Right lobe of liver (tissue), 6 donors: ENCODE data around the gene SAMHD1. TPM values are rescaled to one million over a fixed set of nuclear protein-coding genes. Genes with fewer than 3 reads are reported as not detected.

ENCODE experiments used
- ATAC-seq, 4 donors: fragments of 200-7000 bp; cut with Tn5 transposase; one replicate each; pipeline ENCODE4 v1.9.1; 2020; ENCODE audit warnings: mild to moderate bottlenecking in 4 of 4, moderate library complexity in 4 of 4
- DNase-seq, 3 donors: peaks; one replicate each; pipeline ENCODE4 v3.0.0-alpha.2; 2020
- H3K27ac ChIP-seq, 3 donors: fragments of 200-600 bp; one replicate each; pipeline ENCODE4 v1.8.0; 2022
- H3K27me3 ChIP-seq, 2 donors: fragments of 200-600 bp; one replicate each; pipeline ENCODE4 v1.8.0; 2022
- H3K36me3 ChIP-seq, 4 donors: fragments of 200-600 bp; sonication (generic) in 1 of 4; one replicate each; pipeline versions ENCODE4 v1.5.1 to v1.8.0; 2017 to 2022; ENCODE audit warnings: control low read depth in 1 of 4
- H3K4me1 ChIP-seq, 4 donors: fragments of 200-600 bp; sonication (generic) in 1 of 4; one replicate each; pipeline versions ENCODE4 v1.5.1 to v1.8.0; 2017 to 2022; ENCODE audit warnings: control low read depth in 1 of 4
- H3K4me3 ChIP-seq, 3 donors: fragments of 200-600 bp; one replicate each; pipeline ENCODE4 v1.8.0; 2022
- H3K9me3 ChIP-seq, 4 donors: fragments of 200-600 bp; sonication (generic) in 1 of 4; one replicate each; pipeline versions ENCODE4 v1.5.1 to v1.8.0; 2017 to 2022; ENCODE audit warnings: control low read depth in 1 of 4
- POLR2A ChIP-seq: fragments of 450-650 bp; IDR thresholded peaks from one replicate; pipeline ENCODE4 v1.6.1; 2017; ENCODE audit warnings: antibody characterized with exemption, mild to moderate bottlenecking
- WGBS: methylation state at CpG from one replicate; pipeline ENCODE4 v1.1.6; 2018; ENCODE audit warnings: low coverage, low lambda C conversion rate; ENCODE audit not compliant: insufficient coverage; ENCODE audit errors: missing lambda C conversion rate; 5-methylcytosine and 5-hydroxymethylcytosine counted together
- intact Hi-C, 2 donors: fragments of 100-400 bp; cut with DNase I; formaldehyde crosslinking; loops; one replicate each; pipeline versions ENCODE4 v1.11.2 to v1.14.1; 2022
- total RNA-seq, 6 experiments: library from RNA; depleted of rRNA in 2 of 6; stranded (reverse); fragments of >200 nt in 2 of 6; fragmentation: NEBNext Ultra II Directional in 3 of 6; extraction: Animal tissue kit (Norgen Biotek cat#: 25700) in 3 of 6; gene quantifications; one replicate each; pipeline versions ENCODE4 v1.1.0 to v1.2.4, GENCODE V29; 2016 to 2023
- TF ChIP-seq, protein P1 (sequence below), 4 donors: fragments of 200-600 bp in 3 of 4; fragments of 450-650 bp in 1 of 4; IDR thresholded peaks; one replicate each; pipeline versions ENCODE4 v1.5.1 to v1.8.0; 2016 to 2022; ENCODE audit warnings: antibody characterized with exemption in 4 of 4, mild to moderate bottlenecking in 2 of 4
- donor health status: DM: no; HTN: yes; CAD: no.
- donor health status: DM: no; HTN: no; CAD: no.
- donor health status: DM: no; HTN: no; CAD: no.
- donor health status: DM: no; HTN: yes; CAD: no.
- donor health status: DM: no; HTN: yes; CAD: no.

Gene SAMHD1
- total RNA-seq, 6 experiments from 2014 or later: 22.6 to 40.5 (median 30.7) TPM

- Histone ChIP-seq H3K4me3 (no peak overlapping the region), H3K4me1 (peaks cover 0 to 7% (median 0%) of the 10 kb centered on the region in 4 donors), H3K9me3 (no peaks in the 10 kb centered on the region), H3K36me3 (no peaks in the 10 kb centered on the region), H3K27me3 (peaks cover 0 to 7% of the 10 kb centered on the region in 2 donors), H3K27ac (no peak overlapping the region)
- no peak for ATAC-seq
- TF ChIP-seq, protein P1, sequence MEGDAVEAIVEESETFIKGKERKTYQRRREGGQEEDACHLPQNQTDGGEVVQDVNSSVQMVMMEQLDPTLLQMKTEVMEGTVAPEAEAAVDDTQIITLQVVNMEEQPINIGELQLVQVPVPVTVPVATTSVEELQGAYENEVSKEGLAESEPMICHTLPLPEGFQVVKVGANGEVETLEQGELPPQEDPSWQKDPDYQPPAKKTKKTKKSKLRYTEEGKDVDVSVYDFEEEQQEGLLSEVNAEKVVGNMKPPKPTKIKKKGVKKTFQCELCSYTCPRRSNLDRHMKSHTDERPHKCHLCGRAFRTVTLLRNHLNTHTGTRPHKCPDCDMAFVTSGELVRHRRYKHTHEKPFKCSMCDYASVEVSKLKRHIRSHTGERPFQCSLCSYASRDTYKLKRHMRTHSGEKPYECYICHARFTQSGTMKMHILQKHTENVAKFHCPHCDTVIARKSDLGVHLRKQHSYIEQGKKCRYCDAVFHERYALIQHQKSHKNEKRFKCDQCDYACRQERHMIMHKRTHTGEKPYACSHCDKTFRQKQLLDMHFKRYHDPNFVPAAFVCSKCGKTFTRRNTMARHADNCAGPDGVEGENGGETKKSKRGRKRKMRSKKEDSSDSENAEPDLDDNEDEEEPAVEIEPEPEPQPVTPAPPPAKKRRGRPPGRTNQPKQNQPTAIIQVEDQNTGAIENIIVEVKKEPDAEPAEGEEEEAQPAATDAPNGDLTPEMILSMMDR (IDR thresholded peaks at IDR 0.05): no peak
- no peak for TF ChIP-seq POLR2A
- WGBS: 60% methylated on average over 7 of the region's 9 CpGs
- DNase-seq: no peak
- intact Hi-C loops: no loop called here
These were observed 86.2 kb downstream of the SAMHD1 start for GRCh38 chr20:36865076-36865860.

GRCh38 chr20:36862857-36863668 lies 88.4 kb downstream of the SAMHD1 start:
- H3K4me1 ChIP-seq: peaks cover 0 to 7% (median 0%) of the 10 kb centered on the region in 4 donors
- H3K27ac ChIP-seq: peak overlapping the region in 2 of 3 donors; percentile 51 to 57
- DNase-seq (no peak), ATAC-seq (no peak)
- H3K36me3 ChIP-seq: no peaks in the 10 kb centered on the region
- H3K9me3 ChIP-seq: no peaks in the 10 kb centered on the region
- WGBS: no CpG with 5 or more reads among the region's 129 CpGs
- peak overlapping the region in 1 of 3 donors; percentile 58 for H3K4me3 ChIP-seq
- intact Hi-C loops: no loop called here
- peaks cover 0 to 7% of the 10 kb centered on the region in 2 donors for H3K27me3 ChIP-seq
- TF ChIP-seq, protein P1 (IDR thresholded peaks at IDR 0.05): no peak
- peak; percentile 36 for TF ChIP-seq POLR2A

GRCh38 chr20:36861875-36862801 lies 89.4 kb downstream of the SAMHD1 start:
- WGBS: 50% methylated on average over 6 of the region's 45 CpGs

More at GRCh38 chr20:36861875-36862801, 89.4 kb downstream of the SAMHD1 start:
- Histone ChIP-seq H3K27me3 (peaks cover 0 to 7% of the 10 kb centered on the region in 2 donors), H3K36me3 (no peaks in the 10 kb centered on the region), H3K27ac (peak overlapping the region; percentile 44 to 57 (median 51)), H3K4me3 (peak overlapping the region in 2 of 3 donors; percentile 23 to 58), H3K9me3 (no peaks in the 10 kb centered on the region), H3K4me1 (peaks cover 0 to 7% (median 0%) of the 10 kb centered on the region in 4 donors)
- ATAC-seq (peak; percentile 66 to 81 (median 70)), DNase-seq (peak; percentile 70 to 82 (median 72))
- TF ChIP-seq, protein P1 (IDR thresholded peaks at IDR 0.05): no peak
- TF ChIP-seq POLR2A: peak; percentile 45
- intact Hi-C loops: no loop called here
